Measurements from ENCODE around the gene CNBD2.

DNA sequence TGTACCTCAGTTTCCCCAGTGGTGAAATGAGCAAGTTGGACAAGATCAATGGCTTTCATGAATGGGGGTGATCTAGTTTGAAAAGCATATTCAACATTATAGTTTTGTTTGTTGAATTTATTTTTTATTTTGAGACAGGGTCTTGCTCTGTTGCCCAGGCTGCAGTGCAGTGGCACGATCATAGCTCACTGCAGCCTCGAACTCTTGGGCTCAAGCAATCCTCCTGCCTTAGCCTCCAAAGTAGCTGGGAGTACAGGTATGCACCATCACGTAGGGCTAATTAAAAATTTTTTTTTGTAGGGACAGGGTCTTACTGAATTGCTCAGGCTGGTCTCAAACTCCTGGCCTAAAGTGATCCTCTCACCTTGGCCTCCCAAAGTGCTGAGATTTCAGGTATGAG, 63.4 kb downstream of the CNBD2 start:
- TF ChIP-seq, protein P1, sequence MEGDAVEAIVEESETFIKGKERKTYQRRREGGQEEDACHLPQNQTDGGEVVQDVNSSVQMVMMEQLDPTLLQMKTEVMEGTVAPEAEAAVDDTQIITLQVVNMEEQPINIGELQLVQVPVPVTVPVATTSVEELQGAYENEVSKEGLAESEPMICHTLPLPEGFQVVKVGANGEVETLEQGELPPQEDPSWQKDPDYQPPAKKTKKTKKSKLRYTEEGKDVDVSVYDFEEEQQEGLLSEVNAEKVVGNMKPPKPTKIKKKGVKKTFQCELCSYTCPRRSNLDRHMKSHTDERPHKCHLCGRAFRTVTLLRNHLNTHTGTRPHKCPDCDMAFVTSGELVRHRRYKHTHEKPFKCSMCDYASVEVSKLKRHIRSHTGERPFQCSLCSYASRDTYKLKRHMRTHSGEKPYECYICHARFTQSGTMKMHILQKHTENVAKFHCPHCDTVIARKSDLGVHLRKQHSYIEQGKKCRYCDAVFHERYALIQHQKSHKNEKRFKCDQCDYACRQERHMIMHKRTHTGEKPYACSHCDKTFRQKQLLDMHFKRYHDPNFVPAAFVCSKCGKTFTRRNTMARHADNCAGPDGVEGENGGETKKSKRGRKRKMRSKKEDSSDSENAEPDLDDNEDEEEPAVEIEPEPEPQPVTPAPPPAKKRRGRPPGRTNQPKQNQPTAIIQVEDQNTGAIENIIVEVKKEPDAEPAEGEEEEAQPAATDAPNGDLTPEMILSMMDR (conservative IDR thresholded peaks at IDR 0.05; ENCODE audit: low read depth, low read length) = no peak
- no peak for TF ChIP-seq EZH2 (IDR thresholded peaks at IDR 0.05; ENCODE audit: borderline replicate concordance, low read depth, low read length, poor library complexity, severe bottlenecking)

Data from A673 (cell line).